Ovary (tissue), 9 donors: Measurements from ENCODE around the gene ADK. TPM values are rescaled to one million over a fixed set of nuclear protein-coding genes. Genes with fewer than 3 reads are reported as not detected.
"Not testable (repeated sequence)": the region's sequence is repeated elsewhere in the genome, so short reads cannot be mapped to it uniquely, and the experiment has no call there.

Source experiments
- DNase-seq, 5 donors: peaks; one replicate each; pipeline ENCODE4 v3.0.0-alpha.2; 2019 to 2020
- H3K27ac ChIP-seq, 2 donors: fragments of 200-600 bp; one replicate each; pipeline versions ENCODE4 v1.5.1 to v1.8.0; 2019 to 2022
- H3K27me3 ChIP-seq: fragments of 200-600 bp; one replicate; pipeline ENCODE4 v1.8.0; 2022
- H3K36me3 ChIP-seq: fragments of 200-600 bp; sonication (generic); one replicate; pipeline ENCODE4 v1.5.1; 2019
- H3K4me1 ChIP-seq: one replicate; pipeline ENCODE4 v1.8.1; 2013; ENCODE audit warnings: mild to moderate bottlenecking, moderate library complexity; ENCODE audit not compliant: insufficient read depth
- H3K4me3 ChIP-seq: fragments of 200-600 bp; sonication (generic); one replicate; pipeline ENCODE4 v1.5.1; 2017
- H3K9me3 ChIP-seq, 2 donors: fragments of 200-600 bp in 1 of 2; sonication (generic) in 1 of 2; one replicate each; pipeline versions ENCODE4 v1.5.1 to v1.8.1; 2013 to 2019; ENCODE audit warnings: mild to moderate bottlenecking in 1 of 2, moderate library complexity in 1 of 2
- EP300 ChIP-seq: sonication (generic); formaldehyde crosslinking; IDR thresholded peaks from one replicate; pipeline ENCODE4 v1.6.1; 2017; ENCODE audit warnings: antibody characterized with exemption
- POLR2A ChIP-seq: fragments of 450-650 bp; IDR thresholded peaks from one replicate; pipeline ENCODE4 v1.6.1; 2017; ENCODE audit warnings: antibody characterized with exemption, mild to moderate bottlenecking, moderate library complexity
- WGBS, 3 donors: extraction: QIAGEN DNeasy Blood & Tissue Kit in 1 of 3; methylation state at CpG; one replicate each; pipeline versions ENCODE4 v1.1.5 to v1.1.7; 2013 to 2017; 5-methylcytosine and 5-hydroxymethylcytosine counted together
- intact Hi-C, 4 donors: fragments of 100-400 bp; cut with DNase I; formaldehyde crosslinking; loops; one replicate each; pipeline versions ENCODE4 v1.11.0 to v1.15.1; 2022 to 2023
- polyA plus RNA-seq, 2 donors: library from polyadenylated mRNA; stranded (reverse); fragments of 200-250 nt in 1 of 2; fragments of 350-450 nt in 1 of 2; fragmentation: Illumina TruSeq in 1 of 2; extraction: RNeasy Lipid Tissue Mini Kit (QIAGEN cat#74804) in 1 of 2; gene quantifications; one replicate each; pipeline ENCODE4 v1.2.3, GENCODE V29; 2013 to 2014
- total RNA-seq, 7 donors: library from RNA; depleted of rRNA in 2 of 7; stranded (reverse); fragments of >200 nt in 2 of 7; fragmentation: NEBNext Ultra II Directional in 3 of 7; extraction: Animal tissue kit (Norgen Biotek cat#: 25700) in 3 of 7; gene quantifications; one replicate each; pipeline versions ENCODE4 v1.1.0 to v1.2.4, GENCODE V29; 2016 to 2023
- TF ChIP-seq, protein P1 (sequence below), 3 donors: fragments of 450-650 bp in 2 of 3; fragments of 200-600 bp in 1 of 3; IDR thresholded peaks; one replicate each; pipeline versions ENCODE4 v1.5.1 to v1.8.0; 2016 to 2022; ENCODE audit warnings: antibody characterized with exemption in 3 of 3, mild to moderate bottlenecking in 1 of 3
- donor health status: DM: no; HTN: no; CAD: no; lungs with moderate emphysema.
- donor health status: DM: no; HTN: no; CAD: no.
- donor health status: Bipolar disorder and iron deficiency.
- donor health status: DM: yes; HTN: yes; CAD: no.
- donor health status: DM: no; HTN: no; CAD: no.
- donor health status: DM: yes; HTN: yes; CAD: no.

Gene ADK
- total and polyA plus RNA-seq, 9 donors, result 9.4 to 20.4 (median 12.2) TPM

DNA sequence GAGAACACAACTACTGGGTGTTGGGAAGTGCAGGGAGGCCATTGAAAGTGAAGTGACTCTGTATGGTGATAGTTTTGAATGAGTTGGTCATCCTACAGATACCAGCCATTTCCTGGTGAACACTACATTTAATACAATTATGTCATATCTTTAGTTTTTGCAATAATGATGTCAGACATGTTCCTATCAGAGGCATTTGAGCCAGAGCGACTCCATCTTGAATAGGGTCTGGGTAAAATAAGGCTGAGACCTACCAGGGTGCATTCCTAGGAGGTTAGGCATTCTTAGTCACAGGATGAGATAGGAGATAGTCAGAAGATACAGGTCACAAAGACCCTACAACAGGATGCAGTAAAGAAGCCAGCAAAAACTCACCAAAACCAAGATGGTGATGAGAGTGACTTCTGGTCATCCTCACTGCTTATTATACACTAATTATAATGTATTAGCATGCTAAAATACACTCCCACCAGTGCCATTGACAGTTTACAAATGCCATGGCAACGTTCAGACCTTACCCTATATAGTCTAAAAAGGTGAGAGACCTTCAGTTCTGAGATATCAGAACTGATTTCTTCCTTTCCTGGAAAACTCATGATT lies 28.2 kb downstream of the ADK start:
- no peaks in the 10 kb centered on the region for H3K36me3 ChIP-seq
- WGBS, 3 donors, result 87 to 91% (median 90%) methylated on average over 2 of the region's 2 CpGs

DNA sequence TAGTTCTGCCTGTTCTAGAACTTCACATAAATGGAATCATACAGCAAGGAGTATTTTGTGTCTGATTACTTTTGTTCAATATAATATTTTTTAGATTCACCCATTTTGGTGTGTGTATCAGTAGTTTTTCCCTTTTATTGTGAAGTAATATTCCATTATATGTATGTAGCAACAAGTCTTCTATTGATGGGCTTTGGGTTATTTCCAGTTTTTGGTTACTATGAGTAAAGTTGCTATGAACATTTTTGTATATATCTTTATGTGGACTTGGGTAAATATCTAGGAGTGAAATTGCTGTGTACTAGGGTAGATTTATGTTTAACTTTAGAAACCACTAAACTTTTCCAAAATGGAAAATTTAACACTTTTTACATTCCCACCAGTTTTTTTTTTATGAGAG lies 35.7 kb downstream of the ADK start:
- TF ChIP-seq, protein P1, sequence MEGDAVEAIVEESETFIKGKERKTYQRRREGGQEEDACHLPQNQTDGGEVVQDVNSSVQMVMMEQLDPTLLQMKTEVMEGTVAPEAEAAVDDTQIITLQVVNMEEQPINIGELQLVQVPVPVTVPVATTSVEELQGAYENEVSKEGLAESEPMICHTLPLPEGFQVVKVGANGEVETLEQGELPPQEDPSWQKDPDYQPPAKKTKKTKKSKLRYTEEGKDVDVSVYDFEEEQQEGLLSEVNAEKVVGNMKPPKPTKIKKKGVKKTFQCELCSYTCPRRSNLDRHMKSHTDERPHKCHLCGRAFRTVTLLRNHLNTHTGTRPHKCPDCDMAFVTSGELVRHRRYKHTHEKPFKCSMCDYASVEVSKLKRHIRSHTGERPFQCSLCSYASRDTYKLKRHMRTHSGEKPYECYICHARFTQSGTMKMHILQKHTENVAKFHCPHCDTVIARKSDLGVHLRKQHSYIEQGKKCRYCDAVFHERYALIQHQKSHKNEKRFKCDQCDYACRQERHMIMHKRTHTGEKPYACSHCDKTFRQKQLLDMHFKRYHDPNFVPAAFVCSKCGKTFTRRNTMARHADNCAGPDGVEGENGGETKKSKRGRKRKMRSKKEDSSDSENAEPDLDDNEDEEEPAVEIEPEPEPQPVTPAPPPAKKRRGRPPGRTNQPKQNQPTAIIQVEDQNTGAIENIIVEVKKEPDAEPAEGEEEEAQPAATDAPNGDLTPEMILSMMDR (IDR thresholded peaks at IDR 0.05), result no peak
- TF ChIP-seq EP300, result no peak
- no peak for TF ChIP-seq POLR2A
- H3K4me1 ChIP-seq, result no peaks in the 10 kb centered on the region
- intact Hi-C loops, result no loop called here
- DNase-seq, result no peak
- no peaks in the 10 kb centered on the region for H3K36me3 ChIP-seq
- no peaks in the 10 kb centered on the region for H3K9me3 ChIP-seq
- H3K27me3 ChIP-seq, result no peaks in the 10 kb centered on the region
- H3K27ac ChIP-seq, result no peak overlapping the region
- H3K4me3 ChIP-seq, result no peak overlapping the region

More for the DNA sequence above, 28.2 kb downstream of the ADK start:
- TF ChIP-seq POLR2A, result no peak
- no peak for TF ChIP-seq EP300
- TF ChIP-seq, protein P1 (IDR thresholded peaks at IDR 0.05), result no peak
- no peak for DNase-seq
- no peaks in the 10 kb centered on the region for H3K9me3 ChIP-seq
- H3K4me3 ChIP-seq, result no peak overlapping the region
- peaks cover 3% of the 10 kb centered on the region for H3K4me1 ChIP-seq
- H3K27ac ChIP-seq, result no peak overlapping the region
- intact Hi-C loops, result no loop called here
- H3K27me3 ChIP-seq, result no peaks in the 10 kb centered on the region

GRCh38 chr10:74187237-74187636 lies 36.2 kb downstream of the ADK start:
- TF ChIP-seq, protein P1 (IDR thresholded peaks at IDR 0.05), result no peak
- TF ChIP-seq POLR2A, result no peak
- no peak for TF ChIP-seq EP300
- intact Hi-C loops, result no loop called here
- Histone ChIP-seq H3K4me1 (no peaks in the 10 kb centered on the region), H3K27ac (no peak overlapping the region), H3K36me3 (no peaks in the 10 kb centered on the region), H3K4me3 (no peak overlapping the region), H3K9me3 (no peaks in the 10 kb centered on the region), H3K27me3 (no peaks in the 10 kb centered on the region)
- WGBS, 3 donors, result 64 to 83% (median 71%) methylated on average over 1 of the region's 1 CpG
- no peak for DNase-seq

GRCh38 chr10:74188617-74189016 lies 37.6 kb downstream of the ADK start:
- H3K27ac ChIP-seq, H3K27me3 ChIP-seq, H3K36me3 ChIP-seq, intact Hi-C loops, H3K4me3 ChIP-seq, H3K4me1 ChIP-seq, H3K9me3 ChIP-seq, DNase-seq: not testable (repeated sequence)
- WGBS, 3 donors, result 97 to 98% (median 97%) methylated on average over 13 of the region's 13 CpGs

DNA sequence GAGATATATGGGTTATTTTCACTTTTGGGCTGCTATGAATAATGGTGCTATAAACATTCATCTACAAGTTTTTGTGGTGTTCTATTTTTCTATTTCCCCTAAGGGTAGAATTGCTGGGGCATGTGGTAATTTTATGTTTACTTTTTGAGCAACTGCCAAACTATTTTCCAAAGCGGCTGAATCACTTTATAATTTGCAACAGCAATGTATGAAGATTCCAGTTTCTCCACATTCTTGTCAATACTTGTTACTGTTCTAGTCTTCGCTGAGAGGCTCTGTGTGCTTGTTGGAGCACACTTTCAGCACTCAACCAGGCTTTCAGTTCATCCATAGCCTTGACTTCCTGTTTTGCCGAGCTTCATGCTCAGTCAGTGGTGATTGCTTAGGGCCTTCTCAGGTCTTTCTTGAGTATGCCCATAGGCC lies 39.0 kb downstream of the ADK start:
- TF ChIP-seq POLR2A (no peak), EP300 (no peak)
- TF ChIP-seq, protein P1 (IDR thresholded peaks at IDR 0.05), result no peak
- intact Hi-C loops, result no loop called here
- no peaks in the 10 kb centered on the region for H3K27me3 ChIP-seq
- no peaks in the 10 kb centered on the region for H3K4me1 ChIP-seq
- no peak for DNase-seq
- 53 to 82% (median 58%) methylated on average over 3 of the region's 3 CpGs for WGBS, 3 donors
- no peak overlapping the region for H3K4me3 ChIP-seq
- H3K9me3 ChIP-seq, result no peaks in the 10 kb centered on the region
- H3K27ac ChIP-seq, result no peak overlapping the region
- H3K36me3 ChIP-seq, result no peaks in the 10 kb centered on the region
